OCI-LY1 (cell line): ENCODE data around the gene CREB5.
A peak's percentile ranks its signal among the peaks of the same experiment; 100 is the strongest.

Source experiments
- H2AFZ ChIP-seq: fragments of 200-600 bp; sonication (generic), shearing (Covaris generic); 2 replicates; pipeline ENCODE4 v1.6.0; 2014; ENCODE audit warnings: antibody characterized with exemption, mild to moderate bottlenecking, low read length
- H3F3A ChIP-seq: fragments of 200-600 bp; sonication (generic), shearing (Covaris generic); 2 replicates; pipeline ENCODE4 v1.6.0; 2014; ENCODE audit warnings: mild to moderate bottlenecking, antibody characterized with exemption, low read length, moderate library complexity; ENCODE audit not compliant: insufficient read depth
- H3K27ac ChIP-seq: fragments of 200-600 bp; sonication (generic); 2 replicates; pipeline ENCODE4 v1.5.1; 2014; ENCODE audit warnings: low read length, mixed run types, mild to moderate bottlenecking, low read depth; ENCODE audit not compliant: poor library complexity, severe bottlenecking
- H3K27me3 ChIP-seq: fragments of 200-600 bp; sonication (generic); 2 replicates; pipeline ENCODE4 v1.6.0; 2014; ENCODE audit warnings: antibody characterized with exemption, mild to moderate bottlenecking, low read length, moderate library complexity; ENCODE audit not compliant: insufficient read depth
- H3K36me3 ChIP-seq: fragments of 200-600 bp; sonication (generic); 2 replicates; pipeline ENCODE4 v1.6.1; 2014; ENCODE audit warnings: mild to moderate bottlenecking, antibody characterized with exemption, low read length, moderate library complexity, mixed read lengths; ENCODE audit not compliant: insufficient read depth
- H3K4me1 ChIP-seq: fragments of 200-600 bp; sonication (generic); 2 replicates; pipeline ENCODE4 v1.5.1; 2014; ENCODE audit warnings: mild to moderate bottlenecking, low read length, moderate library complexity; ENCODE audit not compliant: insufficient read depth, severe bottlenecking
- H3K4me2 ChIP-seq: fragments of 200-600 bp; sonication (generic), shearing (Covaris generic); 2 replicates; pipeline ENCODE4 v1.6.1; 2014; ENCODE audit warnings: low read length
- H3K4me3 ChIP-seq: fragments of 200-600 bp; sonication (generic); 2 replicates; pipeline ENCODE4 v1.5.1; 2014; ENCODE audit warnings: low read length, low read depth, mild to moderate bottlenecking, mixed read lengths; ENCODE audit not compliant: poor library complexity, severe bottlenecking
- H3K79me2 ChIP-seq: fragments of 200-600 bp; shearing (Covaris generic); 2 replicates; pipeline ENCODE4 v1.6.1; 2016; ENCODE audit warnings: mixed run types, low read length, mixed read lengths; ENCODE audit not compliant: insufficient read depth
- H3K9ac ChIP-seq: fragments of 200-600 bp; sonication (generic), shearing (Covaris generic); 2 replicates; pipeline ENCODE4 v1.6.1; 2014; ENCODE audit warnings: mild to moderate bottlenecking, low read length, mixed read lengths
- H3K9me2 ChIP-seq: fragments of 200-600 bp; sonication (generic), shearing (Covaris generic); 2 replicates; pipeline ENCODE4 v1.6.1; 2014; ENCODE audit warnings: low read depth, mild to moderate bottlenecking, low read length, mixed read lengths
- H3K9me3 ChIP-seq: fragments of 200-600 bp; shearing (Covaris generic); 2 replicates; pipeline ENCODE4 v1.6.1; 2014; ENCODE audit warnings: low read length, mixed read lengths
- H4K20me1 ChIP-seq: fragments of 200-600 bp; sonication (generic), shearing (Covaris generic); 2 replicates; pipeline ENCODE4 v1.6.0; 2016; ENCODE audit warnings: mild to moderate bottlenecking, low read length; ENCODE audit not compliant: insufficient read depth
- CTCF ChIP-seq: fragments of 200-600 bp; sonication (generic), shearing (Covaris generic); IDR thresholded peaks from 2 replicates; pipeline ENCODE4 v1.5.1; 2017; ENCODE audit warnings: mild to moderate bottlenecking, antibody characterized with exemption, low read length, moderate library complexity, mixed read lengths
- EZH2 ChIP-seq: fragments of 200-600 bp; sonication (generic), shearing (Covaris generic); IDR thresholded peaks from 2 replicates; pipeline ENCODE4 v1.8.0; 2017; ENCODE audit warnings: borderline replicate concordance, mixed run types, mild to moderate bottlenecking, antibody characterized with exemption, low read length, moderate library complexity, mixed read lengths

CREB5 gene

GRCh38 chr7:28533731-28534531, 121.6 kb downstream of the CREB5 start:
- TF ChIP-seq CTCF, result no peak
- no peak for TF ChIP-seq EZH2
- Histone ChIP-seq H3K4me1 (no peaks in the 10 kb centered on the region), H3F3A (no peaks in the 10 kb centered on the region), H2AFZ (no peak overlapping the region), H3K27me3 (peaks cover 11% of the 10 kb centered on the region; the same call in 1 of the 2 replicates), H3K9me3 (no peaks in the 10 kb centered on the region), H3K4me2 (no peak overlapping the region), H3K4me3 (no peak overlapping the region), H3K27ac (no peak overlapping the region), H3K79me2 (no peaks in the 10 kb centered on the region), H3K9me2 (no peaks in the 10 kb centered on the region), H3K9ac (no peak overlapping the region), H4K20me1 (no peaks in the 10 kb centered on the region), H3K36me3 (no peaks in the 10 kb centered on the region; the same call in 1 of the 2 replicates)

- TF ChIP-seq EZH2 (no peak), CTCF (peak; percentile 7; the same call in 1 of the 2 replicates)
Measured at GRCh38 chr7:28536259-28536658, 123.9 kb downstream of the CREB5 start.

GRCh38 chr7:28539289-28539981, 127.1 kb downstream of the CREB5 start:
- H2AFZ ChIP-seq, result no peak overlapping the region
- H3K36me3 ChIP-seq, result no peaks in the 10 kb centered on the region
- no peaks in the 10 kb centered on the region for H3F3A ChIP-seq
- H3K79me2 ChIP-seq, result no peaks in the 10 kb centered on the region
- no peak overlapping the region for H3K27ac ChIP-seq
- peaks cover 8% of the 10 kb centered on the region for H3K27me3 ChIP-seq
- H3K4me1 ChIP-seq, result no peaks in the 10 kb centered on the region
- H4K20me1 ChIP-seq, result no peaks in the 10 kb centered on the region
- TF ChIP-seq EZH2 (no peak), CTCF (no peak)
- H3K9me3 ChIP-seq, result no peaks in the 10 kb centered on the region
- no peak overlapping the region for H3K4me2 ChIP-seq
- no peak overlapping the region for H3K4me3 ChIP-seq
- H3K9ac ChIP-seq, result no peak overlapping the region
- no peaks in the 10 kb centered on the region for H3K9me2 ChIP-seq

More at GRCh38 chr7:28536259-28536658, 123.9 kb downstream of the CREB5 start:
- no peaks in the 10 kb centered on the region for H3K9me3 ChIP-seq
- H3K4me3 ChIP-seq, result no peak overlapping the region
- no peaks in the 10 kb centered on the region; the same call in 1 of the 2 replicates for H3K36me3 ChIP-seq
- H3K27me3 ChIP-seq, result peaks cover 8% of the 10 kb centered on the region; the same call in 1 of the 2 replicates
- no peak overlapping the region for H3K9ac ChIP-seq
- H3K4me1 ChIP-seq, result no peaks in the 10 kb centered on the region
- no peak overlapping the region for H3K27ac ChIP-seq
- no peaks in the 10 kb centered on the region for H3F3A ChIP-seq
- no peaks in the 10 kb centered on the region for H3K79me2 ChIP-seq
- H4K20me1 ChIP-seq, result no peaks in the 10 kb centered on the region
- no peaks in the 10 kb centered on the region for H3K9me2 ChIP-seq
- no peak overlapping the region for H3K4me2 ChIP-seq
- H2AFZ ChIP-seq, result no peak overlapping the region
